Stomach (tissue), 4 donors: ENCODE data around the gene OGFR.

ENCODE experiments used
- CTCF ChIP-seq, 7 experiments: fragments of 450-650 bp in 4 of 7; fragments of 200-600 bp in 3 of 7; sonication (generic) in 3 of 7; IDR thresholded peaks; one replicate each; pipeline ENCODE4 v1.5.1; 2016 to 2019; ENCODE audit warnings: antibody characterized with exemption in 7 of 7, control low read depth in 2 of 7, mild to moderate bottlenecking in 1 of 7
- POLR2A ChIP-seq, 4 donors: fragments of 450-650 bp; IDR thresholded peaks; one replicate each; pipeline ENCODE4 v1.6.1; 2016; ENCODE audit warnings: antibody characterized with exemption in 4 of 4, control low read depth in 2 of 4, mild to moderate bottlenecking in 1 of 4, moderate library complexity in 1 of 4
- POLR2AphosphoS5 ChIP-seq, 3 donors: sonication (generic); formaldehyde crosslinking; IDR thresholded peaks; one replicate each; pipeline ENCODE4 v1.6.1; 2016; ENCODE audit warnings: antibody characterized with exemption in 3 of 3

GRCh38 chr20:62826646-62827310, 22.1 kb downstream of the OGFR start:
- TF ChIP-seq CTCF (IDR thresholded peaks at IDR 0.05) (no peak), POLR2AphosphoS5 (IDR thresholded peaks at IDR 0.05) (no peak), POLR2A (IDR thresholded peaks at IDR 0.05) (no peak)
